Peyer's patch (tissue), 4 donors: ENCODE results near the gene LIPA.

Source experiments
- POLR2A ChIP-seq, 2 donors: fragments of 450-650 bp; IDR thresholded peaks; one replicate each; pipeline ENCODE4 v1.5.1; 2017; ENCODE audit warnings: antibody characterized with exemption in 2 of 2, mild to moderate bottlenecking in 2 of 2, moderate library complexity in 2 of 2
- TF ChIP-seq, protein P1 (sequence below), 6 experiments: fragments of 450-650 bp in 4 of 6; fragments of 200-600 bp in 2 of 6; sonication (generic) in 1 of 6; IDR thresholded peaks; one replicate each; pipeline ENCODE4 v1.5.1; 2017 to 2019; ENCODE audit warnings: antibody characterized with exemption in 6 of 6, mild to moderate bottlenecking in 3 of 6, moderate library complexity in 1 of 6

DNA sequence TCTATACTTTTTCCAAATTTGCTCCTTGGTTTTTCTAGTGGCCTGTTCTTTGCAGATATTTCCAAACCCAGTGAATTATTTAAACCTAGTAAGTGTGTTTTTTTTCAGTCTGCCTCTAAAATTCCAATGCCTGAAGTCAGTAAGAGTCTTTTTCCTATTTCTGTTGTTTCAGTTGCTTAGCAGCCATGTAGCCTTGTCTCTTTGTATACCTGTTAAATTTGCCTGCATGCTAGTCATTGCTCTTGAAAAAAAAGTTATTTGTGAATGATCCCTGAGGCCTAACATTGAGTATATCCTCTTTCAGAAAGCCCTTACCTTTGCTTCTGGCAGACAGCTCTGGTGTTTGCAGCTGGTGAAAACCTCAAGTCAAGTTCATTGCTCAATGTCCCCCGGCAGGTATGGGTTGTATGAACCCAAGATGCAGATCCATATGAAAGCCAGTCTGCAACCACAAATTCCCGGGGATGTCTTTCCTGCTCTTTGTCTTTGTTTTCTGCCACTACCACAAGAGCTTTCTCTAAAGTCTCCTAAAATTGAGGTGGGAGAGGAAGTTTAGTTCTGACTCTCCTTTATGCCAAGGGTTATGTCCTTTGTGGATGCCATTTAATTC lies 80.2 kb downstream of the LIPA start:
- TF ChIP-seq, protein P1, sequence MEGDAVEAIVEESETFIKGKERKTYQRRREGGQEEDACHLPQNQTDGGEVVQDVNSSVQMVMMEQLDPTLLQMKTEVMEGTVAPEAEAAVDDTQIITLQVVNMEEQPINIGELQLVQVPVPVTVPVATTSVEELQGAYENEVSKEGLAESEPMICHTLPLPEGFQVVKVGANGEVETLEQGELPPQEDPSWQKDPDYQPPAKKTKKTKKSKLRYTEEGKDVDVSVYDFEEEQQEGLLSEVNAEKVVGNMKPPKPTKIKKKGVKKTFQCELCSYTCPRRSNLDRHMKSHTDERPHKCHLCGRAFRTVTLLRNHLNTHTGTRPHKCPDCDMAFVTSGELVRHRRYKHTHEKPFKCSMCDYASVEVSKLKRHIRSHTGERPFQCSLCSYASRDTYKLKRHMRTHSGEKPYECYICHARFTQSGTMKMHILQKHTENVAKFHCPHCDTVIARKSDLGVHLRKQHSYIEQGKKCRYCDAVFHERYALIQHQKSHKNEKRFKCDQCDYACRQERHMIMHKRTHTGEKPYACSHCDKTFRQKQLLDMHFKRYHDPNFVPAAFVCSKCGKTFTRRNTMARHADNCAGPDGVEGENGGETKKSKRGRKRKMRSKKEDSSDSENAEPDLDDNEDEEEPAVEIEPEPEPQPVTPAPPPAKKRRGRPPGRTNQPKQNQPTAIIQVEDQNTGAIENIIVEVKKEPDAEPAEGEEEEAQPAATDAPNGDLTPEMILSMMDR (IDR thresholded peaks at IDR 0.05) = no peak
- TF ChIP-seq POLR2A (IDR thresholded peaks at IDR 0.05) = no peak
